Left ventricle myocardium superior (tissue), 1 donor: ENCODE measurements around the gene MTREX. TPM values are rescaled to one million over a fixed set of nuclear protein-coding genes. Genes with fewer than 3 reads are reported as not detected.

Experiments
- ATAC-seq: fragments of 200-7000 bp; cut with Tn5 transposase; one replicate; pipeline ENCODE4 v1.9.1; 2020; ENCODE audit warnings: mild to moderate bottlenecking, moderate library complexity
- DNase-seq: peaks from one replicate; pipeline ENCODE4 v3.0.0-alpha.2; 2020
- intact Hi-C: fragments of 100-400 bp; cut with micrococcal nuclease; formaldehyde crosslinking; loops from one replicate; pipeline ENCODE4 v1.11.0; 2022
- total RNA-seq: library from RNA; stranded (reverse); fragmentation: NEBNext Ultra II Directional; extraction: Animal tissue kit (Norgen Biotek cat#: 25700); gene quantifications from one replicate; pipeline ENCODE4 v1.2.1, GENCODE V29; 2021
- donor health status: DM: no; HTN: yes; CAD: no; lungs with severe emphysema.

The MTREX gene
- total RNA-seq, 1 donor from 2014 or later: 69.9 TPM

DNA sequence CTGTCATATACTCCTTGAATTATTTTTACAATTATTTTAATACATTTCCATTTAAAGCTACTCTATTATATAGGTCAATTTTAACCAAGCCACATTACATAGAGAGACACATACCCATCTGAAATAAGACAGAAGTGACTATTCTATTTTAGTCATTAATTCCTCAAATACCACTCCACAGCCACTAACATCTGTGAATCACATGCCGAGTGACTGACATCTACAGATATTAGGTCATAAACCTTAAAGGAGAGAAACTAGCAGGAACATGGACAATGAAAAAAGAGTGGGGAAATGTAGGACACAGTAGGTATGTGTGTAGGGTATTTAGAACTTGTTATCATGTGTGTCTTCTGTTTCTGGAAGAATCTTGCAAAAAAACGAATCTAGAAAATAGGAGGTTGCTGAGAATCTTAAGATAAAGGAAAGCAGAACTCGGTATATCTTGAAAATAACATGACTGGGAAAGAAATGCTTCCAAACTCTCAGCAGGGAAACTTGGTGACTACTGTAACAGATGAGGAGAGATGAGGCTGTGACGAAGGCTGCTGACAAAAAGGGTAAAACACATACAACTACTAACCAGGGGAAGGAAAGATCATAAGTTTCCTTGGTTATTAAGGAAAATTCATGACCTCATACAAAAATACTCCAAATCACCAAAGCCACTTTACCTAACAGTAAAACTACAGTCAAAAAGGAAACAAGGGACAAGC, 142.4 kb downstream of the MTREX start:
- no peak for DNase-seq
- no peak for ATAC-seq
- intact Hi-C loops: no loop called here

DNA sequence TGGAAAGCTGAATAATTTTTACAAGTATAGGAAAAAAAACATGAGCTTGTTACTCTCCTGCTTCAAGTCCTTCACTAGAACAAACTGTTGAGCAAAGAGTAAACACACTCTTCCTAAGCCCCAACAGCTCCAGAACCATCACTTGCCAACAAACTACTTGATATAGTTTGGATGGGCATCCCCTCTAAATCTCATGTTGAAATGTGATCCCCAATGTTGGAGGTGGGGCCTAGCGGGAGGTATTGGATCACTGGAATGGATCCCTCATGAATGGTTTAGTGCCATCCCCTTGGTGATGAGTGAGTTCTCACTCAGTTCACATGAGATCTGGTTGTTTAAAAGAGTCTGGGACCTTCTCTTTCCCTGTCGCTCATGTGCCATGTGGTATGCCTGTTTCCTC, 144.2 kb downstream of the MTREX start:
- DNase-seq (no peak), ATAC-seq (no peak)
- intact Hi-C loops: no loop called here

DNA sequence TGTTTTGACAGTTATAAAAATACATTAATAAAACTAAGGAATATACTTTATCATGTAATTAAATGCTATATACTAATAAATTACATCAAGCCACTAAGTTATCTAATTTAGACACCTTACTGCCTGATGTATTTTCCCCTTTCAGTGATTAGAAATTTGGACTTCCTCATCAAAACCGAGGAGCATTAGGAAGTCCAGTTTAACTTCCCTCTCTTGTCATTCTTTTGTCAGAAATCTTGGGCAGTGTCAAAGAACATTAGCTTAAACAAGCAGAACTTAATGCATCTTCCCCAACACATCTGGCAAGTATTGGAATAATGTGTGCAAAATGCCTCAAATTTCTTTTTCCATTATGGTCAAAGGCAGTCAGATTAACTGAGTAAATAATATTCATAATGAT, 145.4 kb downstream of the MTREX start:
- intact Hi-C loops: no loop called here
- DNase-seq (no peak), ATAC-seq (no peak)

DNA sequence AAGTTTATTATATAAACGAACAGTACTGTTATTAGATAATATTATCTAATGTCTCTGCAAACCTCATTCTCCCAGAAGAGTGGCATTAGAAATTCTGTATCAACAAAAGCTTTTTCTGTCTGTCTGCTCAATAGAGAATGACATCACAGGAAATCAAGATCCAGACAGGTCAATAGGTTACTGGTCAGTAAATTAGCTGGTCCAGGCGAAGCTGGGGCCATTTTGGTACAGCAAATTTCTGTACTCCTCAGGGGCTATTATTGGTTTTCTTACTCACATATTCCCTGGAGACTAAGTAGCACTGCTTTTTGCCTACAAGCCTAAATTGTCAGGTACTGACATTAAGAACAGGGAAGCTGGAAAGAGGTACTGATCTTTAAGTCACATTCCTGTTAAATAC, 146.5 kb downstream of the MTREX start:
- peak; percentile 16 for ATAC-seq

DNA sequence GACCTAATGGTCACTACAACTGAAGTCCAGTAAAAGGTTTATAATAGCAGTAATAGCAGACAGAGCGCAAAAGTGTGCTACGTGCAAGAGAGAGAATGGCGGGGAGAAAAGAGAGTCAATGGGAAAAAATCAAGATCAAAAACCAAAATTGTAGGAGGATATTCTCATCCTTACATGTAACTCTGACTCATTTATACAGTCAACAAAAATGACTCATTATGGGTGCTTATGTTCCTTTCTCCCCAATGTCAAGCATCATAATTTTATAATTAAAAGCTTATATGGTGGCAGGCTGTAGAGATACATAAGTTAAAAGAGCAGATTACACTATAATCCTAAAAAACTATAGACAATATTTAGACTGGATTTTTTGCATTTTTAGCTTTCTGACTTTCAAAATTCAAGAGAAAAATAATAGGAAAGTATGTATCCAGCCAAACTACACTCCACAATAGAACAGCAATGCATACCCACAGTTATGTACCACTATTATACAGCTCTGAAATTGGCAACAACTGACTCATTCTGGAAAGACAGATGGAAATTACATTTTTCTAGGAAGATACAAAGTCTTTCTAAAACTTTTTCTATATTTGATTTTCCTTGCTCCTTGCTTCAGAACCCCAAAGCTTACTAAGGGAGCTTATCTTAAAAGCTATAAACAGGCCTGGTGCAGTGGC, 148.6 kb downstream of the MTREX start:
- intact Hi-C loops: no loop called here
- DNase-seq: no peak
- no peak for ATAC-seq

More for the DNA sequence above, 146.5 kb downstream of the MTREX start:
- DNase-seq: no peak
- intact Hi-C loops: no loop called here

DNA sequence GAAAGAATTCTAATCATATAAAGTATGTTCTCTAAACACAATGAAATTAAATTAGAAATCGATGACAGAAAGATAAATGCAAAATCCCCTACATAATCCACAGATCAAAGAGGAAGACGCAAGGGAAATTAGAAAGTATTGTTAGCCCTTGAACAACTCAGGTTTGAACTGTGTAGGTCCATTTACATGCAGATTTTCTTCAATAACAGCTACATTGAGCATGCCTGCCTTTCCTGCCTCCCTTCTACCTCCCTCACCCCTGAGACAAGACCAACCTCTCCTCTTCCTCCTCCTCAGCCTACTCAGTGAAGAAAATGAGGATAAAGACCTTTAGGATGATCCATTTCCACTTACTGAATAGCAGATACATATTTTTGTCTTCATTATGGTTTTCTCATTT, 151.8 kb downstream of the MTREX start:
- intact Hi-C loops: no loop called here
- no peak for ATAC-seq
- no peak for DNase-seq

DNA sequence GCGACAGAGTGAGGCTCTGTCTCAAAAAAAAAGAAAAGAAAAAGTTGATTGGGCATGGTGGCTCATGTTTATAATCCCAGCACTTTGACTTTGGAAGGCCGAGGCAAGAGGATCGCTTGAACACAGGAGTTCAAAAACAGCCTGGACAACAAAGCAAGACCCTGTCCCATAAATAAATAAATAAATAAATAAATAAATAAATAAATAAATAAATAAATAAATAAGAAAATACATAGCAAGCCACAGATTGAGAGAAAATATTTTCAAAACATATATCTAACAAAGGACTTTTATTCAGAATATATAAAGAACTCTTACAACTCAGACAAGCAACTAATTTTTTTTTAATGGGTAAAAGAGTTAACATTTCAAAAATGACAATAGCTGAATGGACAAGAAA, 155.8 kb downstream of the MTREX start:
- ATAC-seq: no peak
- intact Hi-C loops: no loop called here

DNA sequence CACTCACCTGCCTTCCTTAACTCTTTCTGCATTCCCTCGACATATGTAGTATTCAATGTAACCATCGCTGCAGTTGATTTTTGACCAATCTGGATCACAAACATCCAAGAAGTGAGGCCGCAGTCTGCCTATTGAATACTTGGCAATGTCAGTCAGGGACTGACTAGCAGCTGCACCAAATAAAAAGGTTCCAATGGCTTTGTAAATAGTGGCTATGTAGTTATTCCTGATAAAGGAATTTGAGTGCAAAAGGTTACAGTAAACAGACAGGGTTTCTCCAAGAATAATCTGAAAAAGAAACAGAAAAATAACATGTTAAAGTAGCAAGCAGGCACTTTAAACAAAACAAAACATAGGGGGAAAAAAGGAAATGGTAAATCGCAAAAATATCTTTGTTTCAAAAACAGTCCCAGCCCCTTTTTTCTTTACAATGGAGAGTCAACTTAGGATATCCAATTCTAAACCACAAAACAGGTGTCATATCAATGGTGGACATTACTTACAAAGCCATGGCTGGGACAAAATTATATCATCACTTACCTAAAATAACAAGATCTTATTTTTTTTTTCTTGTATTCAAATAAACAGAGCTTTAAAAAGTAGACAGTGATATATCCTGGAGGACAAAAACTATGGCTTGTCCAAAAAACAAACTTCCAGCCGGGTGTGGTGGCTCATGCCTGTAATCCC, 160.2 kb downstream of the MTREX start:
- no peak for ATAC-seq

More for the DNA sequence above, 155.8 kb downstream of the MTREX start:
- DNase-seq: no peak

DNA sequence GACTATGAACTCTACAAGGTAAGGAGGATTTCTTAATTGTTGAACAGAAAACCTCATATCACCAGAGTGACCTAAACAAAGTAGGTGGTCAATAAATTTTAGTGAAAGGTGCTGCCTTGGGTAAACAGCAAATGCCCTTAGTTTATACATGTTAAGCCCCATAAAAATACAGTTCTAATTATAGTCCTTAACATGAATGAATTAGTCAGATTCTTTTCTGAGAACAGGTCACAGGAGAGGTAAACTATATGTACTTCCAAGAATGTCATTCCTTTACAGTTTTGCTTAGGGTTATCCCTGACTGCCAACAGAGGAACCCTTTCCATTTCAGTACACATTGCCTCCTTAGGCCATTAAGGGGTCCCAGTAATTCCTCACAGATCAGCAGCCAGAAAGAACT, 162.1 kb downstream of the MTREX start:
- intact Hi-C loops: no loop called here
- ATAC-seq: no peak
- no peak for DNase-seq

More for the DNA sequence above, 160.2 kb downstream of the MTREX start:
- intact Hi-C loops: no loop called here
- DNase-seq: no peak

DNA sequence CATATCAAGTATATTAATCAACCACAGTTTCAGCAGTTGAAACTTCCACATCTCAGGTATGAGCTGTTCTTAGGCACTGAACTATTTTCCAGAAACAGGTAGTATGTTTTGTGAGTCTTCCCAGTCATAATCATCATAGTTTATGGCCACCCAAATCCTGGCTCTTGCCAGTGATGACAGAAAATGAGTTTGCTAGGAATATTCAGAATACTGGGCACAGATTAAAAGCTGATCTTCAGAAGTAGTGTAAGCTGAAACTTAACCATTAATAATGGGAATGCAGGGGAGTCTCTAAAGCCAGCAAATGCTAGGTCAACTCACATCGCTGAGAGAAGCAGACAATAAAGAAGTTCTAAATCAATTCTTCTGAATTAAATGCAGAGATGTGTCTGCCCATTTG, 162.5 kb downstream of the MTREX start:
- intact Hi-C loops: no loop called here
- no peak for DNase-seq
- ATAC-seq: no peak

DNA sequence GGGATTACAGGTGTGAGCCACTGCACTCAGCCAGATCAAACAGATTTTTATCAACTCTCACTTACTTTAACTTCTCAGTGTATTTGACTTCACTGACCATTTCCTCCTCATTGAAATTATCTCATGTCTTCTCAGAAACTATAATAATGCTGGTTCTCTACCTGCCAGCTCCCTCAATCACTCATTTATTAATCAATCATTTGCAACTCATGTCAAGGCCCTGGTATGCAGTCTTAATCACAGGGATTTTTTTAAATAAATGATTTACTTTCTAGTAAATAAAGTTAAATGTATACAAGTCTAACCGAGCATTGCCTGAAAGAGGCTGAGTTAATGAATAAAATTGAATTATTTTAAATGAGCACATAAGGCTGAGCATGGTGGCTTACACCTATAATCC, 163.7 kb downstream of the MTREX start:
- intact Hi-C loops: no loop called here
- no peak for ATAC-seq
- no peak for DNase-seq

DNA sequence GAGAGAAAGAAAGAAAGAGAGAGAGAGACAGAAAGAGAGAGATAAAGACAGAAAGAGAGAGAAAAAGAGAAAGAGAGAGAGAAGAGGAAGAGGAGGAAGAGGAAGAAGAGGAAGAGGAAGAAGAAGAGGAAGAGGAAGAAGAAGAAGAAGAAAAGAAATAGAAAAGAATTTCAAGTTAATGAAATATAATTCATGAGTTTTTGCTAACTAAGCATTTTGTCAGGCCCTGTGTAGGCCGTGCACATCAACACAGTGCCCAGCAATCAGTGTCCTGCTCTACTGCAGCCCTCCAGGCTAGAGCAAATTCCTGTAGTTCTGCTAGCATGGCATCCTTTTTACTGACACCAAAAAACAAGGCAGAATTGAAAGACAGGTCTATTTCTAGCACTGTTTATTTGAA, 164.9 kb downstream of the MTREX start:
- ATAC-seq (no peak), DNase-seq (no peak)
- intact Hi-C loops: no loop called here

Other genes starting within 250 kb of the MTREX start
- gene GZMA, start 205.3 kb upstream of the MTREX start, total RNA-seq: 0.87 TPM
- gene GPX8, start 147.8 kb upstream of the MTREX start, total RNA-seq: 4.6 TPM
- not detected for gene CDC20B, start 134.8 kb upstream of the MTREX start, total RNA-seq
- not detected for gene MCIDAS, start 80.7 kb upstream of the MTREX start, total RNA-seq
- gene CCNO, start 74.4 kb upstream of the MTREX start, total RNA-seq: not detected
- gene DHX29, start 295 bp upstream of the MTREX start, total RNA-seq: 20.7 TPM
- 75.7 TPM for gene PLPP1, start 227.0 kb downstream of the MTREX start, total RNA-seq